Uterus (tissue), 4 donors: ENCODE results near the gene GLB1L2. TPM values are rescaled to one million over a fixed set of nuclear protein-coding genes. Genes with fewer than 3 reads are reported as not detected.

Source experiments
- DNase-seq, 2 donors: peaks; one replicate each; pipeline ENCODE4 v3.0.0-alpha.2; 2019 to 2020
- H3K27ac ChIP-seq, 2 donors: fragments of 200-600 bp; sonication (generic); 1 replicate in 1 of 2; 2 replicates in 1 of 2; pipeline ENCODE4 v1.5.1; 2016 to 2018
- H3K27me3 ChIP-seq, 2 donors: fragments of 200-600 bp; sonication (generic); one replicate each; pipeline ENCODE4 v1.5.1; 2018 to 2019; ENCODE audit warnings: control low read depth in 1 of 2
- H3K36me3 ChIP-seq, 2 donors: fragments of 200-600 bp; sonication (generic); one replicate each; pipeline ENCODE4 v1.5.1; 2019; ENCODE audit warnings: control low read depth in 1 of 2
- H3K4me1 ChIP-seq, 2 donors: fragments of 200-600 bp; sonication (generic); one replicate each; pipeline ENCODE4 v1.5.1; 2018 to 2019; ENCODE audit warnings: control low read depth in 1 of 2
- H3K4me3 ChIP-seq, 2 donors: fragments of 200-600 bp; sonication (generic); 1 replicate in 1 of 2; 2 replicates in 1 of 2; pipeline ENCODE4 v1.5.1; 2018 to 2019; ENCODE audit warnings: mild to moderate bottlenecking in 1 of 2
- H3K9me3 ChIP-seq, 2 donors: fragments of 200-600 bp; sonication (generic); one replicate each; pipeline ENCODE4 v1.5.1; 2019; ENCODE audit warnings: control low read depth in 1 of 2
- POLR2A ChIP-seq, 2 donors: fragments of 450-650 bp; IDR thresholded peaks; one replicate each; pipeline ENCODE4 v1.6.1; 2016; ENCODE audit warnings: antibody characterized with exemption in 2 of 2, mild to moderate bottlenecking in 1 of 2, moderate library complexity in 1 of 2
- intact Hi-C: fragments of 100-400 bp; cut with DNase I; formaldehyde crosslinking; loops from one replicate; pipeline ENCODE4 v1.15.1; 2023; ENCODE audit warnings: low total_unique reads
- total RNA-seq, 4 donors: library from RNA; depleted of rRNA in 3 of 4; stranded (reverse); fragments of >200 nt in 3 of 4; gene quantifications; one replicate each; pipeline versions ENCODE4 v1.1.0 to v1.2.4, GENCODE V29; 2014 to 2023
- TF ChIP-seq, protein P1 (sequence below), 4 experiments: fragments of 200-600 bp in 2 of 4; fragments of 450-650 bp in 2 of 4; sonication (generic) in 2 of 4; IDR thresholded peaks; one replicate each; pipeline ENCODE4 v1.5.1; 2016 to 2019; ENCODE audit warnings: antibody characterized with exemption in 4 of 4, mild to moderate bottlenecking in 2 of 4, moderate library complexity in 1 of 4
- donor health status: DM: yes; HTN: yes; CAD: no.

GLB1L2 gene
- total RNA-seq, 4 donors from 2014 or later = 5.0 to 28.2 (median 16.7) TPM

- intact Hi-C loops = no loop called here
- no peak for DNase-seq
- Histone ChIP-seq H3K27ac (no peak overlapping the region), H3K4me1 (no peaks in the 10 kb centered on the region), H3K4me3 (no peak overlapping the region), H3K9me3 (no peaks in the 10 kb centered on the region), H3K36me3 (no peaks in the 10 kb centered on the region), H3K27me3 (no peaks in the 10 kb centered on the region)
- TF ChIP-seq, protein P1, sequence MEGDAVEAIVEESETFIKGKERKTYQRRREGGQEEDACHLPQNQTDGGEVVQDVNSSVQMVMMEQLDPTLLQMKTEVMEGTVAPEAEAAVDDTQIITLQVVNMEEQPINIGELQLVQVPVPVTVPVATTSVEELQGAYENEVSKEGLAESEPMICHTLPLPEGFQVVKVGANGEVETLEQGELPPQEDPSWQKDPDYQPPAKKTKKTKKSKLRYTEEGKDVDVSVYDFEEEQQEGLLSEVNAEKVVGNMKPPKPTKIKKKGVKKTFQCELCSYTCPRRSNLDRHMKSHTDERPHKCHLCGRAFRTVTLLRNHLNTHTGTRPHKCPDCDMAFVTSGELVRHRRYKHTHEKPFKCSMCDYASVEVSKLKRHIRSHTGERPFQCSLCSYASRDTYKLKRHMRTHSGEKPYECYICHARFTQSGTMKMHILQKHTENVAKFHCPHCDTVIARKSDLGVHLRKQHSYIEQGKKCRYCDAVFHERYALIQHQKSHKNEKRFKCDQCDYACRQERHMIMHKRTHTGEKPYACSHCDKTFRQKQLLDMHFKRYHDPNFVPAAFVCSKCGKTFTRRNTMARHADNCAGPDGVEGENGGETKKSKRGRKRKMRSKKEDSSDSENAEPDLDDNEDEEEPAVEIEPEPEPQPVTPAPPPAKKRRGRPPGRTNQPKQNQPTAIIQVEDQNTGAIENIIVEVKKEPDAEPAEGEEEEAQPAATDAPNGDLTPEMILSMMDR (IDR thresholded peaks at IDR 0.05) = no peak
- no peak for TF ChIP-seq POLR2A (IDR thresholded peaks at IDR 0.05)
Observed at GRCh38 chr11:134377876-134378275, 46.1 kb downstream of the GLB1L2 start.

- H3K9me3 ChIP-seq = no peaks in the 10 kb centered on the region
- no peak for TF ChIP-seq POLR2A (IDR thresholded peaks at IDR 0.05)
- TF ChIP-seq, protein P1 (IDR thresholded peaks at IDR 0.05) = no peak
- H3K27ac ChIP-seq = no peak overlapping the region
- H3K36me3 ChIP-seq = no peaks in the 10 kb centered on the region
- no peaks in the 10 kb centered on the region for H3K27me3 ChIP-seq
- intact Hi-C loops = no loop called here
- H3K4me3 ChIP-seq = no peak overlapping the region
- H3K4me1 ChIP-seq = no peaks in the 10 kb centered on the region
- no peak for DNase-seq
Observed at GRCh38 chr11:134379241-134379640, 47.5 kb downstream of the GLB1L2 start.

DNA sequence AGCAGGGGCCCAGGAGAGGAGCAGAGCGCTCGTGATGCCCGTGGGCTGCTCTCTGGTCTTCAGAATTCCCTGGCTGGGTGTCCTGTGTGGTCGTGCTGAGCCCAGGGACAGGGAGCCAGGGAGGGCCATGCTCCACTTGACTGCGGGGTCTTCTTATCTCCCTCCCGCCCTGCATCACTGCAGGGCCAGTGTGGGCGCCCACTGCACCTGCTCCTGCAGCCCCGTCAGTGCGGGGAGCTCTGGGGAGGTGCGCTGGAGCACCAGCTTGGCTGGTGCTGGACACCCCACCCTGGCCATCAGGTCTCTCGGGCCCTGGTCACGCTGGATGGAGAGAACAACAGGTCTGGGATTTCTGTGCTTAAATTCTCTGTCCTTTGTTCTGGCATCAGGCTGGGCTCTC, 48.4 kb downstream of the GLB1L2 start:
- Histone ChIP-seq H3K36me3 (no peaks in the 10 kb centered on the region), H3K4me3 (no peak overlapping the region), H3K27ac (no peak overlapping the region), H3K27me3 (no peaks in the 10 kb centered on the region), H3K4me1 (no peaks in the 10 kb centered on the region), H3K9me3 (no peaks in the 10 kb centered on the region)
- intact Hi-C loops = no loop called here
- no peak for DNase-seq
- TF ChIP-seq, protein P1 (IDR thresholded peaks at IDR 0.05) = no peak
- no peak for TF ChIP-seq POLR2A (IDR thresholded peaks at IDR 0.05)

GRCh38 chr11:134380785-134381184, 49.0 kb downstream of the GLB1L2 start:
- Histone ChIP-seq H3K36me3 (no peaks in the 10 kb centered on the region), H3K27ac (no peak overlapping the region)

GRCh38 chr11:134382257-134382656, 50.5 kb downstream of the GLB1L2 start:
- Histone ChIP-seq H3K27ac (no peak overlapping the region), H3K9me3 (no peaks in the 10 kb centered on the region), H3K27me3 (no peaks in the 10 kb centered on the region), H3K36me3 (no peaks in the 10 kb centered on the region), H3K4me1 (no peaks in the 10 kb centered on the region), H3K4me3 (no peak overlapping the region)
- TF ChIP-seq, protein P1 (IDR thresholded peaks at IDR 0.05) = no peak
- TF ChIP-seq POLR2A (IDR thresholded peaks at IDR 0.05) = no peak
- intact Hi-C loops = no loop called here
- no peak for DNase-seq

More at GRCh38 chr11:134380785-134381184, 49.0 kb downstream of the GLB1L2 start:
- Histone ChIP-seq H3K9me3 (no peaks in the 10 kb centered on the region), H3K27me3 (no peaks in the 10 kb centered on the region), H3K4me1 (no peaks in the 10 kb centered on the region), H3K4me3 (no peak overlapping the region)
- TF ChIP-seq, protein P1 (IDR thresholded peaks at IDR 0.05) = no peak
- TF ChIP-seq POLR2A (IDR thresholded peaks at IDR 0.05) = no peak
- DNase-seq = no peak
- intact Hi-C loops = no loop called here
